Stimulated activated CD4-positive, alpha-beta T cell treated with anti-CD3 and anti-CD28 coated beads, TNF-alpha, amount 100 ng/mL, for 48 hours (primary cell): Measurements from ENCODE around the gene CCDC63.
"Not testable (repeated sequence)": the region's sequence is repeated elsewhere in the genome, so short reads cannot be mapped to it uniquely, and the experiment has no call there.

Experiments used
- DNase-seq, 3 donors: peaks; one replicate each; pipeline ENCODE4 v3.0.0-alpha.2; 2020; ENCODE audit warnings: low read depth in 3 of 3

CCDC63 gene

GRCh38 chr12:110844551-110845338 is 2.0 kb upstream of the CCDC63 start:
- DNase-seq = no peak

GRCh38 chr12:110845339-110845682 is 1.5 kb upstream of the CCDC63 start:
- DNase-seq = no peak

GRCh38 chr12:110848314-110848923 is 1.6 kb downstream of the CCDC63 start:
- no peak for DNase-seq

- no peak for DNase-seq
Observed at GRCh38 chr12:110849221-110849620, 2.4 kb downstream of the CCDC63 start.

- no peak for DNase-seq
Observed at GRCh38 chr12:110849748-110850403, 3.1 kb downstream of the CCDC63 start.

GRCh38 chr12:110850762-110851161 is 4.0 kb downstream of the CCDC63 start:
- DNase-seq = no peak

GRCh38 chr12:110853836-110854235 is 7.0 kb downstream of the CCDC63 start:
- no peak for DNase-seq

GRCh38 chr12:110856542-110856941 is 9.8 kb downstream of the CCDC63 start:
- DNase-seq = no peak

GRCh38 chr12:110857528-110857927 is 10.7 kb downstream of the CCDC63 start:
- no peak for DNase-seq

- not testable (repeated sequence) for DNase-seq
Observed at GRCh38 chr12:110857954-110858353, 11.2 kb downstream of the CCDC63 start.

- DNase-seq = no peak
Observed at GRCh38 chr12:110858848-110859247, 12.1 kb downstream of the CCDC63 start.

- no peak for DNase-seq
Observed at GRCh38 chr12:110860833-110861296, 14.1 kb downstream of the CCDC63 start.

GRCh38 chr12:110861729-110862128 is 14.9 kb downstream of the CCDC63 start:
- no peak for DNase-seq

- DNase-seq = no peak
Observed at GRCh38 chr12:110862329-110862728, 15.5 kb downstream of the CCDC63 start.

- no peak for DNase-seq
Observed at GRCh38 chr12:110863161-110863560, 16.4 kb downstream of the CCDC63 start.

GRCh38 chr12:110865521-110865920 is 18.7 kb downstream of the CCDC63 start:
- DNase-seq = no peak

GRCh38 chr12:110869026-110869425 is 22.2 kb downstream of the CCDC63 start:
- no peak for DNase-seq

- DNase-seq = no peak
Observed at GRCh38 chr12:110869803-110870202, 23.0 kb downstream of the CCDC63 start.

GRCh38 chr12:110872100-110872499 is 25.3 kb downstream of the CCDC63 start:
- no peak for DNase-seq

- no peak for DNase-seq
Observed at GRCh38 chr12:110874351-110874750, 27.6 kb downstream of the CCDC63 start.

GRCh38 chr12:110874781-110875180 is 28.0 kb downstream of the CCDC63 start:
- DNase-seq = no peak

GRCh38 chr12:110880651-110881050 is 33.9 kb downstream of the CCDC63 start:
- DNase-seq = no peak

- DNase-seq = no peak
Observed at GRCh38 chr12:110883251-110883650, 36.5 kb downstream of the CCDC63 start.
